Endothelial cell of umbilical vein (primary cell): Measurements from ENCODE around the gene SP100.

Experiments used
- CTCF ChIP-seq, 2 donors: IDR thresholded peaks; 1 replicate in 1 of 2; 2 replicates in 1 of 2; pipeline ENCODE4 v1.5.1; 2011; ENCODE audit warnings: low read length in 2 of 2, mild to moderate bottlenecking in 2 of 2, moderate library complexity in 2 of 2, control low read depth in 1 of 2, inconsistent platforms in 1 of 2, low read depth in 1 of 2; ENCODE audit not compliant: insufficient read depth in 1 of 2; ENCODE audit errors: extremely low read depth in 1 of 2
- EZH2 ChIP-seq: IDR thresholded peaks from 2 replicates; pipeline ENCODE4 v1.6.1; 2012; ENCODE audit warnings: borderline replicate concordance, low read depth, mild to moderate bottlenecking, moderate library complexity, low read length, inconsistent platforms; ENCODE audit not compliant: severe bottlenecking
- GATA2 ChIP-seq: IDR thresholded peaks from 2 replicates; pipeline ENCODE4 v1.7.0; 2011; ENCODE audit warnings: low read depth, mild to moderate bottlenecking, moderate library complexity, mixed read lengths, low read length; ENCODE audit not compliant: insufficient read length, insufficient read depth
- POLR2A ChIP-seq: IDR thresholded peaks from 2 replicates; pipeline ENCODE4 v1.6.1; 2012; ENCODE audit warnings: low read depth, mild to moderate bottlenecking, control low read depth, low read length
- POLR2AphosphoS5 ChIP-seq: IDR thresholded peaks from 2 replicates; pipeline ENCODE4 v1.6.1; 2012; ENCODE audit warnings: low read depth, mild to moderate bottlenecking, control low read depth, low read length, moderate library complexity; ENCODE audit not compliant: insufficient read depth
- TF ChIP-seq, protein P1 (sequence below): IDR thresholded peaks from 2 replicates; pipeline ENCODE4 v1.6.1; 2011; ENCODE audit not compliant: insufficient read depth, insufficient read length

- TF ChIP-seq POLR2A (no peak), POLR2AphosphoS5 (no peak), CTCF (IDR thresholded peaks at IDR 0.05; ENCODE audit: extremely low read depth in 1 of 2, insufficient read depth in 1 of 2, low read depth in 1 of 2, low read length in 2 of 2) (no peak), EZH2 (no peak), GATA2 (no peak)
- TF ChIP-seq, protein P1, sequence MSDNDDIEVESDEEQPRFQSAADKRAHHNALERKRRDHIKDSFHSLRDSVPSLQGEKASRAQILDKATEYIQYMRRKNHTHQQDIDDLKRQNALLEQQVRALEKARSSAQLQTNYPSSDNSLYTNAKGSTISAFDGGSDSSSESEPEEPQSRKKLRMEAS: no peak
Observed at GRCh38 chr2:230430957-230431910, 15.2 kb downstream of the SP100 start.
